Measurements from ENCODE around the gene HACL1.
"Not testable (repeated sequence)": the region's sequence is repeated elsewhere in the genome, so short reads cannot be mapped to it uniquely, and the experiment has no call there.

The HACL1 gene

GRCh38 chr3:15578289-15578867 is 23.0 kb downstream of the HACL1 start:
- no peak for DNase-seq

DNA sequence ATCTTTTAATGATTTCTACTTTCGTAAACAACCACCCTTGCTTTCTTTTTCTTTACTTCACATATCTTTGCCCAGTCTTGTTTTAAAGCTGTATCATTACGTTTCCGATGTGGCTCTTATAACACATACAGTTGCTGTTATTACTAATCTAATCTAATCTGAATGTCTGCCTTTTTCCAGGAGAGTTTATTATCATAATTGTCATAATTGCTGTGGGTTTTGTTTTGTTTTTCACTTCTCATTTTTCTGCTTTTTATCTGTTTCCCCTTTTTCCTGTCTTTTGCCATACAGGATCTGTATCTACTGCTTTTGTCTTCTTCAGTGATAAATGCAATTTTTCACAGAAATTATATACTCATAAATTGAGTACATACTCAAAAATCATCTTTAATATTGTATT is 24.9 kb downstream of the HACL1 start:
- no peak for DNase-seq

DNA sequence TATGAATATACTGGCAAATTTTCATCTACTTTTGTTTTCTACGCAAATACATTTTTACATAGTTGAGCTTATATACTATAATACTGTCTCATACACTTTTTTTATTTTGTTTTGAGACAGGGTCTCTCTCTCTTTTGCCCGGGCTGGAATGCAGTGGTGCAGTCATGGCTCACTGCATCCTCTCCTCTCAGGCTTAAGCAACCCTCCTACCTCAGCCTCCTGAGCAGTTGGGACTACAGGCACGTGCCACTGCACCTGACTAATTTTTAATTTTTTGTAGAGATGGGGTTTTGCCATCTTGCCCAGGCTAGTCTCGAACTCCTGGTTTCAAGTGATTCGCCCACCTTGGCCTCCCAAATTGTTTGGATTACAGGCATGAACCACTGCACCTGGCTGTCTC is 25.9 kb downstream of the HACL1 start:
- DNase-seq = no peak

DNA sequence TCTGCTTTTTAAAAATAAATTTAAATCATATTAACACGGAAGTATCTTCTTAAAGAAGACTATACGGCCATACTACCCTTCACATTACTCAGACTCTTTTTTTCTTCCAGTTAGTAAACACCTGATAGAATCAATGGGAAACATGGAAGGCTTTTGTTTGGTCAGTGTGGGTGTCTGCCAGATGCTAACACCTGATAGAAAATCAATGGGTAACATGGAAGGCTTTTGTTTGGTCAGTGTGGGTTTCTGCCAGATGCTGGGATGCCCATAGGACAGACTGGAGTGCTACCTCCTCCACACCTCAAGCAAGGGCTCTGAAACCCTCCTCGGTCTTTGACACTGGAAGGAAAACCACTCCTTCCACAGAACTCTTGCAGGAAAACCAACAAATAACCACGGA is 29.2 kb downstream of the HACL1 start:
- DNase-seq = no peak

DNA sequence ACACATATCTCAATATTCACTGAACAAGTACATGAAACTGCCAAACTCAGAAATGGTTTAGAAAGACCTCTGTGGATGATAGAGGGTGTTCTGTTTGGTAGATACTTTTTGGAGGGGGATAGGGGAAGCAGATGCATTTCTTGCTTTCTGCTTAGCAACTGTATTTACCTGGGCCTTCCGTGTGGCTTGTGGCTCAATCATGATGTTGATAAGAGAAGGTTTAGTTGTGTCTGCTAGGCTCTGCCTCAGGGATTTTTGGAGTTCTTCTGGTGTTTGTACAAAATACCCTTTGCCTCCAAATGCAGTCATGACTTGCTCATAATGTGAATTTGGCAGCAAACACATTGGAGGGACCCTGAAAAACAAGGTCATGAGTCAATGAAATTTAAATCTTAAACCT is 38.2 kb downstream of the HACL1 start:
- DNase-seq = no peak

DNA sequence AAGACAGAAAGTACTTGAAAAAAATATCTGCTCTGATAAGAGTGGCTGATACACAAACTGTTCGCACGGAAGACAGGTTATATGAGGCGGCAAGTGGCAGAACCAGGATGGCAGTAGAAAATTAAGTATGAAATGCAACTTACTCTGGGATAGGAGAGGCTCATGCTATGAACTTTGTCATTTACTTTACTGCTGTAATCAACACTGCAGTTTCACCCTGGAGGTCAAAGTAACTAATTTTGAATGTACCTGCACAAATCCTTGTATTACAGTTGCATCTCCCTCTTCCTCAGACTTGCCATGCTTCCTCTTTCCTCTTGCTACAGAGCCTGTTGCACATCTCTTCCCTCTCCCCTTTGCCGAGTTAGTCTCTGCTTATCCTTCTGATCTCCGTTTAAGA is 38.8 kb downstream of the HACL1 start:
- DNase-seq = no peak

- DNase-seq = no peak
Measured at GRCh38 chr3:15558581-15558980, 42.8 kb downstream of the HACL1 start.

DNA sequence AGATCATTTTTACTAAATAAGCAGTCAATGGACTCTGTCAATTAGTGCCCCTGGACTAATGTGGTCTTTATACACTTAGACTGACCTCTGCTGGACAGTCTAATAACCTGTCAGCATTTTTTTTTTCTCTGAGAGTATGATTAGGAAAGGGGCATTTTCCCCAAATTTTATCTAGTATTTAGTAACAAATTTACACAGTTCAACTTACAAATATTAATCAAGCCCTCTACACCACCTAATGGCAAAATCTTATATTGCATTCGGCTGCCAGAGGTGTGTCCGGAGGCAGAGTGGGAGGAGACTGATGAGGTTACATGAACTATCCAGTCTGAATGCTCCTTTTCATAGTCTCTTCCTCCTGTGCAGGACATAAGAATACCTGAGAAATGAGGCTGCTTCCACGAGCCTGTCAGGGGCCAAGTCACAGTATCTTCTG is 43.8 kb downstream of the HACL1 start:
- DNase-seq = peak; percentile 69 to 83

GRCh38 chr3:15556512-15556911 is 44.9 kb downstream of the HACL1 start:
- DNase-seq = no peak

GRCh38 chr3:15553749-15554148 is 47.6 kb downstream of the HACL1 start:
- no peak for DNase-seq

DNA sequence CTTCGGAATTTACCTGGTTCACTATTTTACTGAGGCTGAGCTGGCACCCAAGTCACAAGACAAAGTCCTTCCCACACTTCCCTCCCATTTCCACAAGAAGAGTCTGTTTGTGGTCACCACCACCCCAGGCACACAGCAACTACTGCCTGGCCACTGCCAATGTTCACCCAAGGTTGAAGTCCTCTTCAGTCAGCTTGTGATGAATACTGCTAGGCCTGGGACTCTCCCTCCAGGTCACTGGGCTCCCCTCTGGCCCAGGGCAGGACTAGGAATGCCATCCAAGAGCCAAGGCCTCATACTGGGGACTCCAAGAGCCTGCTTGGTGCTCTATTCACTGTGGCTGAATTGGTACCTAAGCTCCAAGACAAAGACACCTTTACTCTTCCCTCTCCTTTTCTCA is 49.5 kb downstream of the HACL1 start:
- DNase-seq = no peak

GRCh38 chr3:15549846-15550245 is 51.5 kb downstream of the HACL1 start:
- no peak for DNase-seq

- no peak for DNase-seq
Measured at GRCh38 chr3:15542614-15543013, 58.8 kb downstream of the HACL1 start.

GRCh38 chr3:15541371-15541770 is 60.0 kb downstream of the HACL1 start:
- DNase-seq = no peak

DNA sequence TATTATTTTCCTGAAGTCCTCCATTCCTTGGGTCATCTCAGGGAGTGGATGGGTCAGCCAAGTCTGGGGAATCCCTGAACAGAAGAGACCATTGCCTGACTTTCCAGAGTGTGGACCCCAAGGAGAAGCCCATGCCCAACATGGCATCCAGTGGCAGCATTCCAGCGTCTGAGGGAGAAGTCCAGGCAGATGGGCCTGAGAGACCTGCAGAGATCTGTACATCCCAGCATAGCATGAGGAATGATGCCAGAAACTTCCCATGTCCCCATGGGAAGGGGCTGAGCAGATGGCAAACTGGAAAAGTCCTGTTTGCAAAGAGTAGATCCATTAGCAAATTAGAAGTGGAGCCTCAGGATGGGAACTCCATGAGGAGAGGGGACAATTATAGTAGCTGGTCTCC is 62.3 kb downstream of the HACL1 start:
- DNase-seq = no peak

DNA sequence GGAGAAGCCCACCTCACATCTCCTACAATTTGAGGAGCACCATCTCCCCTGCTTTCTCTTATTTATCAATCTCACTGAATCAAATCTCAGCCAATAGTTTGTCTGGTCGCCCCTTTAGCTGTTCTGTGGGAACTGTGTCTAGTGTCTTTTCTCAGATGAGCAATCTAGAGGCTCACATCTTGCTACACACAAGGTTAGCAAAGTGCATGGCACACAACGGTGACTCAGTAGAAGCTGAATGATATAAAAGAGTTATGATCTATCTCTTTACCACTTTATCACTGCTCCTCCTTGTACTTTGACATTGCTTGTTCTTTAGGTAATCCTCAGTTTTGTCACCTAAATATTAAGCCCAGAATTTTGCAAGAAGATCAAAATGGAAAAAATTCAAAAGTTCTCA is 63.0 kb downstream of the HACL1 start:
- DNase-seq = no peak

DNA sequence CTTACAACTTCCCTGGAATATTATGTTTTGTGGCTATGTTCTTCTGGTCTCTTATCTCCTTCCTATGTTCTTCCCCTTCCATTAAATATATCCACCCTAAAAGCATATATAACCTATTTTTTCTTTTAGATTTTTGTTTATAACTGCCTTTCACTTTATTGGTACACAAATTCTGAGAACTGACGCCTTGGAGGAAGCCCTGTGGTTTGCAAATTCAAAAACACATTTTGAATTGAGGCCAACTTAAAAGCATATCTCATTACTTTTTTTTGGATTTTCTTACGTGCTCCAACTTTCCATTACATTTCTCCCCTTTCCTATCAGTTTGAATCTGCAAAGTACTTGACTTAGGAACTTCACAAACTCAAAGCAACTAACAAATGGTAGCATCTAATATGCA is 64.5 kb downstream of the HACL1 start:
- DNase-seq = no peak

GRCh38 chr3:15535732-15536131 is 65.6 kb downstream of the HACL1 start:
- no peak for DNase-seq

- DNase-seq = not testable (repeated sequence)
Measured at GRCh38 chr3:15532614-15533013, 68.8 kb downstream of the HACL1 start.

DNA sequence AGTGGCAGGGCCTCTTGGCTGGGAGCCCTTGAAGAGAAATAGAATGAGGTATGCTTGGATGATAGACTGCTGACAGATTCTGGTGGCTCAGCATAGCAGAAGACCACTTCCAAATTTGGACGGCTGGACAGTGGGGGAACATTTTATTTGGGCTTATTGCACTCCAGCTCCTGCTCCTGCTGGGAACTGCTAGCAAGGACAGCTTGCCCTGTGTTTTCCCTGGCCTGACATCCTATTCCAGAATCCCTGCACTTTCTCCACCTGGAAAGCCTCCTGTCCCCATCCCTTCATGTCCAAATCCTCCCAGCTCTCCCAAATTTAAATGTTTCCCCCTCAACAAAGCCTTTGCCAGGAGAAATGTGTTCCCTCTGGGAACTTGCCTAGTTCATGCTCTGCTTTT is 70.0 kb downstream of the HACL1 start:
- no peak for DNase-seq

- no peak for DNase-seq
Measured at GRCh38 chr3:15528854-15529537, 72.4 kb downstream of the HACL1 start.

DNA sequence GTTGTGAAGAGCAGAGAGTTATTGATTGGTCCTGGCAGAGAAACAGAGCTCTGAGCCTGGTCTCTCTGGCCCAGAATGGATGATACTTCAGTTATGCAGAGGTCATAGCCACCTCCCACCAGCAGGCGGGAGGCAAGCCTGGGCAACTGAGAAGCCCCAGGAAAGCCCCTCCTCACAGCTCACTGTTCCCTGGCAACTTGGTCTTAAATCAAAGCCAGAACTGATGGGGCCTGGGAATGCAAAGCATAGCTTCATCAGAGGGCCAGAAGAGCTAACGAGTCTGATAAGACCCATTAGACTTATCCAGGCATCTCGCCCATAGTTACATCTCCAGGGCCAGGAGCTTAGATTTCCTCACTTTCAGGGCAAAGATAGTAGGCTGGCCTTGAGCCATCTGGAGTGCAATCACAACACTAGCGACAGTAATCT is 74.3 kb downstream of the HACL1 start:
- DNase-seq = no peak

DNA sequence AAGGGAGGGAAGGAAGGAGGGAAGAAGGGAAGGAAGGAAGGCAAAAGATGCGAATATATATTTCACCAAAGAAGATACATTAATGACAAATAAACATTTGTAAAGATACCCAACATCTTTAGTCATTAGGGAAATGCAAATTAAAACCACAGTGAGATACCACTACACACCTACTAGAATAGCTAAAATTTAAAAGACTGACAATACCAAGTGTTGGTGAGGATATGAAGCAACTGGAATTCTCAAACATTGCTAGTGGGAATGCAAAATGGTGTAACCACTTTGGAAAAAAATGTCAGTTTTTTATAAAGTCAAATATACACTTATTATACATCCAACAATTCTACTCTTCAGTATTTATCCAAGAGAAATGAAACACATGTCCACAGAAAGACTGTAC is 75.6 kb downstream of the HACL1 start:
- no peak for DNase-seq

DNA sequence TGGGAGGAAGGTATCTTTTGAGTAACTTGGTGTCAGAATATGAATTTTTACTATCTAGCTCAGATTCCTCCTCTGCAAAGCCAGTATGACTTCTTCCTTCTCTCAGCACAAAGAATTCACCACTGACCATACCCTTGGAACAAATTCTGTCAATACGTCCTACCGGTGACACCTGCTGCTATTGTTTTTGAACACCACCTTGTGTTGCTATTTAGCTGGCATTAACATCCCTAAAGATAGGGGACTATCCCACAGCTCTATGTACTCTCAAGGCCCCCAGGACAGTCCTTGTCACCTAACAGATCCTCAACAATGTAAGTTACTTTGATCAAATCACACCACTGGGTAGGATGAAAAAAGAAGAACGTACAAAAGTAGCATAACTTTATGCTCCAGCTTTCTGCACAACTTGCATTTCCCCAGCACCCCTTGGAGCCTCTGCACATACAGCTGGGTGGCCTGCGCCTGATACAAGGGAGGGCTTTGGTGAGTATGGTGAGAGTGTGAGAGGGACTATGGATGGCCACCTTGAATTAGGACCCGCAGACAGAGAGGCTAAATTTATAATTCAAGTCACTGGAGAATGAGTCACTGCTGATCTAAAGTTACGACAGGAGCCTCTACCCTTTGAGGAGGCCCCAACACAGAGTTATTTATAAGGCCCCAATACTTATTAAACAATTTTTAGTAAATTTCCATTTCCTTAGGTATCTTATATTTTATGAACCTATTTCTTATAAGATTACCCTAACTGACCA is 77.5 kb downstream of the HACL1 start:
- DNase-seq = no peak
